ENCODE results near the gene WDR81.

GRCh38 chr17:1755827-1756262 is 31.3 kb downstream of the WDR81 start:
- TF ChIP-seq CTCF (IDR thresholded peaks at IDR 0.05 in 2 of 3, conservative IDR thresholded peaks at IDR 0.05 in 1 of 3; ENCODE audit: borderline replicate concordance in 1 of 3, insufficient read depth in 1 of 3, low read depth in 2 of 3, low read length in 2 of 3) (no peak), POLR2A (IDR thresholded peaks at IDR 0.05; ENCODE audit: borderline replicate concordance, extremely low read depth, insufficient read depth, insufficient read length) (no peak), CEBPB (IDR thresholded peaks at IDR 0.05; ENCODE audit: low read depth) (no peak), FOSL1 (IDR thresholded peaks at IDR 0.05; ENCODE audit: low read depth) (no peak)
- TF ChIP-seq, protein P1, sequence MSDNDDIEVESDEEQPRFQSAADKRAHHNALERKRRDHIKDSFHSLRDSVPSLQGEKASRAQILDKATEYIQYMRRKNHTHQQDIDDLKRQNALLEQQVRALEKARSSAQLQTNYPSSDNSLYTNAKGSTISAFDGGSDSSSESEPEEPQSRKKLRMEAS (IDR thresholded peaks at IDR 0.05): no peak
